H4 (cell line): Measurements from ENCODE around the gene THAP11. TPM values are rescaled to one million over a fixed set of nuclear protein-coding genes. Genes with fewer than 3 reads are reported as not detected.

Experiments used
- DNase-seq: peaks from one replicate; pipeline ENCODE4 v3.0.0-alpha.2; 2015; ENCODE audit warnings: low spot score
- total RNA-seq: library from RNA; depleted of rRNA; stranded (reverse); fragments of >200 nt; shearing (Covaris generic); gene quantifications from 2 replicates; pipeline ENCODE4 v1.2.3, GENCODE V29; 2014; rRNA removed

The THAP11 gene
- total RNA-seq, 1 experiment from 2014 or later = 43.7 TPM

- DNase-seq = no peak
These were observed 41.2 kb downstream of the THAP11 start for GRCh38 chr16:67883146-67883871.

GRCh38 chr16:67883872-67884261 lies 41.7 kb downstream of the THAP11 start:
- DNase-seq = no peak

- DNase-seq = peak; percentile 42
These were observed 42.6 kb downstream of the THAP11 start, which contains the start of gene NRN1L for GRCh38 chr16:67884684-67885083. TSS of gene NRN1L (plus strand) at chr16:67884885. CDS start at chr16:67884904, 19 bp downstream.

- no peak for DNase-seq
These were observed 43.4 kb downstream of the THAP11 start for GRCh38 chr16:67885545-67885944.

DNA sequence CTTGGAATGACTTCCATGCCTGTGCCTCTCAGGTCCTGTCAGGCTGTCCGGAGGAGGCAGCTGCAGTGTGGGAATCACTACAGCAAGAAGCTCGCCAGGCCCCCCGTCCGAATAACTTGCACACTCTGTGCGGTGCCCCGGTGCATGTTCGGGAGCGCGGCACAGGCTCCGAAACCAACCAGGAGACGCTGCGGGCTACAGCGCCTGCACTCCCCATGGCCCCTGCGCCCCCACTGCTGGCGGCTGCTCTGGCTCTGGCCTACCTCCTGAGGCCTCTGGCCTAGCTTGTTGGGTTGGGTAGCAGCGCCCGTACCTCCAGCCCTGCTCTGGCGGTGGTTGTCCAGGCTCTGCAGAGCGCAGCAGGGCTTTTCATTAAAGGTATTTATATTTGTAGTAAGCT lies 43.9 kb downstream of the THAP11 start:
- no peak for DNase-seq

- no peak for DNase-seq
These were observed 44.3 kb downstream of the THAP11 start for GRCh38 chr16:67886387-67886786.

GRCh38 chr16:67888331-67888730 lies 46.2 kb downstream of the THAP11 start:
- DNase-seq = no peak

GRCh38 chr16:67892375-67892774 lies 50.3 kb downstream of the THAP11 start:
- DNase-seq = no peak

GRCh38 chr16:67892899-67893742 lies 51.0 kb downstream of the THAP11 start, which contains the start of gene PSKH1:
TSS of gene PSKH1 (plus strand) at chr16:67893254. CDS start at chr16:67908750, 15,496 bp downstream.
- DNase-seq = peak; percentile 90

Other genes starting within 250 kb of the THAP11 start
- gene CARMIL2, start 197.2 kb upstream of the THAP11 start, total RNA-seq = 0.17 and 0.18 TPM in 2 replicates
- 29.1 and 45.6 TPM in 2 replicates for gene ACD, start 182.1 kb upstream of the THAP11 start, total RNA-seq
- gene PARD6A, start 181.4 kb upstream of the THAP11 start, total RNA-seq = not detected in 2 replicates
- gene ENKD1, start 175.6 kb upstream of the THAP11 start, total RNA-seq = 5.6 and 6.6 TPM in 2 replicates
- gene C16orf86, start 175.5 kb upstream of the THAP11 start, total RNA-seq = not detected in 2 replicates
- gene GFOD2, start 123.0 kb upstream of the THAP11 start, total RNA-seq = 10.7 and 11.5 TPM in 2 replicates
- 1.7 and 3.2 TPM in 2 replicates for gene RANBP10, start 35.8 kb upstream of the THAP11 start, total RNA-seq
- gene TSNAXIP1, start 35.4 kb upstream of the THAP11 start, total RNA-seq = 0.48 TPM in 1 of 2 replicates, not detected in the other
- 95.0 and 256 TPM in 2 replicates for gene NUTF2, start 4.6 kb downstream of the THAP11 start, total RNA-seq
- 12.0 and 20.8 TPM in 2 replicates for gene CENPT, start 5.4 kb downstream of the THAP11 start, total RNA-seq
- 28.3 and 35.3 TPM in 2 replicates for gene EDC4, start 30.7 kb downstream of the THAP11 start, total RNA-seq
- gene NRN1L, start 42.6 kb downstream of the THAP11 start, total RNA-seq = not detected in 2 replicates
- gene PSKH1, start 50.9 kb downstream of the THAP11 start, total RNA-seq = 7.7 and 8.1 TPM in 2 replicates
- gene CTRL, start 89.5 kb downstream of the THAP11 start, total RNA-seq = 0.25 TPM in 1 of 2 replicates, not detected in the other
- 48.7 and 65.7 TPM in 2 replicates for gene PSMB10, start 94.5 kb downstream of the THAP11 start, total RNA-seq
- 1.1 TPM in 1 of 2 replicates, not detected in the other for gene LCAT, start 101.8 kb downstream of the THAP11 start, total RNA-seq
- gene SLC12A4, start 126.3 kb downstream of the THAP11 start, total RNA-seq = 9.3 and 13.9 TPM in 2 replicates
- gene DPEP3, start 138.2 kb downstream of the THAP11 start, total RNA-seq = not detected in 2 replicates
- gene DPEP2, start 157.2 kb downstream of the THAP11 start, total RNA-seq = not detected in 2 replicates
- not detected in 2 replicates for gene DPEP2NB, start 173.6 kb downstream of the THAP11 start, total RNA-seq
- gene DDX28, start 180.9 kb downstream of the THAP11 start, total RNA-seq = 15.1 and 19.6 TPM in 2 replicates
- 23.6 and 25.3 TPM in 2 replicates for gene DUS2, start 181.0 kb downstream of the THAP11 start, total RNA-seq
- gene NFATC3, start 243.1 kb downstream of the THAP11 start, total RNA-seq = 22.3 and 24.9 TPM in 2 replicates